ENCODE measurements around the gene AP3S1.
A peak's percentile ranks its signal among the peaks of the same experiment; 100 is the strongest.
"Not testable (repeated sequence)": the region's sequence is repeated elsewhere in the genome, so short reads cannot be mapped to it uniquely, and the experiment has no call there.

The AP3S1 gene

GRCh38 chr5:115841382-115842088 is at the start of gene AP3S1, which contains the start of gene ATG12:
Gene AP3S1, plus strand, starts transcription at chr5:115841935. Its CDS starts 103 bp downstream, at chr5:115842038.
Gene ATG12, minus strand, starts transcription at chr5:115841565. Its CDS starts 13 bp downstream, at chr5:115841552.
- DNase-seq, result peak; percentile 93

DNA sequence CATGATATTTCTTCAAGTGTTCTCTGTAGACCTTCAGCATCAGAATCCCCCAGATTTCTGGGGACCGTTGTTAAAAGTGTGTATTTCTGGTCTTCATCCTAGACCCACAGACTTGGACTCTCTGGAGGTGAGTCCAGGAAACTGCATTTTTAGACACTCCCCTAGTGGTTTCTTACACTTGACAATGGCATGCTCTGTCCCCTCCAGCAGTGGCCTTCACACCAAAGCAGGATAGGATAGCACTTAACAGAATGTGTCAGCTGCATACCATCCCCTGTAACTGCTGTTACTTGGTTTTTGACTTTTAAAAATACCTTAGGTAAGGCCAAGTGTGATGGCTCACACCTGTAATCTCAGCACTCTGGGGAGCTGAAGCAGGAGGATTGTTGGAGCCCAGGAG is 46.0 kb upstream of the AP3S1 start:
- DNase-seq, result no peak

DNA sequence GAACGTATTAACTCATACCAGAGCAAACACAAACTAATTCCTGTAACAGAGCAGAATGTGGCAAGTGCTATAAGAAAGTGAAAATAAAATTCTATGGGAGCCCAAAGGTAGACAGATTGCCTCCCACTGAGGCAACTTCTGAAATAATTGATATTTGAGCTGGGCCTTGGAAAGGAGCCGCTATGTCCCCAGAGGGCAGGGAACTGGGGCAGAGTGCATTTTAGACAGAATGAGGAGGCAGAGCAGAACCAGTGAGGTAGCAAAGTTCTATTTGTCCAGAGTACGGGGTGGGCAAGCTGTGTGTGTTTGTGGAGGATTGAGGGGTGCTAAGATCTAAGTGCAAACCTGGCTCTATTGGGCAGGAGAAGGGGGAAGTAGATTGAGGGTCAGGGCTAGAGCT is 45.1 kb upstream of the AP3S1 start:
- DNase-seq, result no peak

DNA sequence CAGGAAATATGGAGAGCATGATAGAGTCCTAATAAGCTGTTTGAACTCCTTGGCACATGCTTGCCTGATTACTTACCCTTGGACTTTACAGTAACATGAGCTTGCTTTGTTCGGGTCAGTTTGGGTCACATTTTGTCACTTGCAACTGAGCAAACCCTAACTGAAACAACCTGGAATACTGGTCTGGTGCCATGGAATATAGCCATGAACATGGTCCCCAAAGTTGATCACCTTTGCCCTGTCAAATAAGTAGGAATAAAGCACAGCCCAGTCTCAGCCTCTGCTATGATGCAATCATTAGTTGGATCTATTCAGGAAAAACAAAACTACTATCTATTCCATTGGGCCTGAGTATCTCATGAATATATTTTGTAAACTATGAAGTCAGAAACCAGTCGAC is 43.5 kb upstream of the AP3S1 start:
- DNase-seq, result no peak

GRCh38 chr5:115800108-115800507 is 41.6 kb upstream of the AP3S1 start:
- no peak for DNase-seq

- no peak for DNase-seq
Measured at GRCh38 chr5:115801152-115801551, 40.6 kb upstream of the AP3S1 start.

DNA sequence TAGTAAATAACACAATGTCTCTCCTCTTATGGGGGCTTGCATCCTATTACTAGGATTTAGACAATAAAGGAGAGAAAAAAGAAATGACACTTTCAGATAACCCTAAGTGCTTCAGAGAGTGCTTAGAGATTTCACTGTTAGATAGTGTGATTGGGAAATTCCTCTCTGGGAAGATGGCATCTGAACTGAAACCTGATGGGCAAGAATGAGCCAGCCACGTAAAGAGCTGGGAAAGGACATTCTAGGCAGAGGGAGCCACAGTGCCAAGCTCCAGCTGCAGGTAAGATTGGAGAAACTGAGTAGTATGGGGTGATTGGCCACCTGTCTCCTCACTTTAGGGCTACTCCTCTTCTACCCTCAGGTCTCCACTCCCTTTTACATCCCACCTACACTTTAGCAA is 39.8 kb upstream of the AP3S1 start:
- DNase-seq, result no peak

- no peak for DNase-seq
Measured at GRCh38 chr5:115806986-115807653, 34.6 kb upstream of the AP3S1 start.

- DNase-seq, result no peak
Measured at GRCh38 chr5:115807654-115808052, 34.1 kb upstream of the AP3S1 start.

DNA sequence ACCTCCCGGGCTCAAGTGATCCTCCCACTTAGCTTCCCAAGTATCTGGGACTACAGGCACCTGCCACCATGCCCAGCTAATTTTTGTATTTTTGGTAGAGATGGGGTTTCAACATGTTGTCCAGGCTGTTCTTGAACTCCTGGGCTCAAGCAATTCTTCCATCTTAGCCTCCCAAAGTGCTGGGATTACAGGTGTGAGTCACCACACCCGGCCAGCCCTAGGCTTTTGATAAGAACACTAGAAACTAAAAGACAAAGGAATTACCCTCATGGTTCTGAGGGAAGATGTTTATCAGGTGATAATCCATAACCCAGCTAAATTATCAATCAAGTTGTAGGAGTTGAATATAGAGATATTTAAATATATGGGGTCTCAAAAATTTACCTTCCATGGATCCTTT is 33.7 kb upstream of the AP3S1 start:
- not testable (repeated sequence) for DNase-seq

GRCh38 chr5:115809946-115810345 is 31.8 kb upstream of the AP3S1 start:
- no peak for DNase-seq

GRCh38 chr5:115810761-115811160 is 31.0 kb upstream of the AP3S1 start:
- no peak for DNase-seq

- DNase-seq, result no peak
Measured at GRCh38 chr5:115811406-115811805, 30.3 kb upstream of the AP3S1 start.

DNA sequence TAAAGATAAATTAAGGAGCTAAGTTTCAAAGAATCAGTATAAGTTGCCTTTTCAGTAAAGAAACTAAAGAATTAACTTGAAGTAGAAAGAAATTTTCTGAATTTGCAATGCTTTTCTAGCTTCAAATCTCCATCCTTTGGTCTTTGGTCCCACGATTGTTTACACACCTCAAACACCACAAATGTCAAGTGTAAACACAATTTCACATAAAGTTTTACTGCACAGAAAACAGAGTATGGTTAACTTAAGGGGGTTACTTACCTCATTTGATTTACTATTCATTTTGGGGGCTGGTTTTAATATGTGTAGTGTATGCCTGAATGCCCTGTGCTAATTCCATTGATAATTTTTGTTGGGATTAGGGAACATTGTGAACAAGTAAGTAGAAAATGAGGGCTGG is 29.4 kb upstream of the AP3S1 start:
- no peak for DNase-seq

- DNase-seq, result no peak
Measured at GRCh38 chr5:115813719-115814118, 28.0 kb upstream of the AP3S1 start.

GRCh38 chr5:115815006-115815692 is 26.6 kb upstream of the AP3S1 start:
- no peak for DNase-seq

DNA sequence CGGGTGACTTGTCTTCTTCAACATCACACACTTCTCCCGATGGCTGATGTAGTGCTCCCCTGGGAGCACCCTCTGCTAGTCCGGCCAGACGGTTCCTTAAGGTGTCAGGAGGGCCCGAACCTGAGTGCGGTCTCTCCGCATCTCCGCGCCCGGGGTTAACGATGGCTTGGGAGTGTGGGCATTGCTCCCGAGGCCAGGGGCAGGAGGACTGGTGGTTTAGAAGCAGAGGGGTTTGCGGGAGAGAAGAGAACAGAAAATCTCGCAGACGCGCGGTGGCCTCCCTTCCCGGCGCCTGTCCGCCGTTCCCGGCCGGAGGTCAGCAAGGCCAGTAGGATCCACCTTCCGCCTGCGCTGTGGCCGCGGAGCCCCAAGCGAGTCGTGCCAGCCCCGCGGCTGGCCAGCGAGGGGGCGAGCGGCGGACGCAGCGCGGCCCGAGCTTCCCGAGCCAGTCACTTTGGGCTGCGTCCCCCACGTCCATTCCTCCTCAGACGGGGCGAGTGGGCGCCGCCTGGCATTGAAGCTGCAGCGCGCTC is 26.0 kb upstream of the AP3S1 start:
- no peak for DNase-seq

GRCh38 chr5:115816226-115817081 is 25.3 kb upstream of the AP3S1 start, which contains the start of gene CDO1:
Gene CDO1, minus strand, starts transcription at chr5:115816659. Its CDS starts 262 bp downstream, at chr5:115816397.
- no peak for DNase-seq

DNA sequence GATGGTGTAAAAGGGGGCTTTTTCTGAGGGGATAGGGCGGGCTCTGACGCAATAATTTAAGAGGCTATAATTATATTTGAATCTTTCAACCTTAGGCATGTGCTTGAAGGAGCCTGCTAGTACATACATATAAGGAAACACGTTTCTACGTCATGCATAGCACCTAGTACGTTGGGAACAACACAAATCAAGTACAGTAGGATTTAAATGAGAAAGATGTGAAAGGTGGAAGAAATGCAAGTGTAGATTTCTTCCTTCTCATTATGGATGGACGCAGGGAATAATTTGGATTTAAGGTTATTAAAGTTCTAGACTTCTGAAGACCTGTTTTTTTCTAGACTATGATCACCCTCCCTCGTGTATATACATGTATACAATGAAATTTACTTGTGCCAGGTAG is 24.3 kb upstream of the AP3S1 start:
- no peak for DNase-seq

DNA sequence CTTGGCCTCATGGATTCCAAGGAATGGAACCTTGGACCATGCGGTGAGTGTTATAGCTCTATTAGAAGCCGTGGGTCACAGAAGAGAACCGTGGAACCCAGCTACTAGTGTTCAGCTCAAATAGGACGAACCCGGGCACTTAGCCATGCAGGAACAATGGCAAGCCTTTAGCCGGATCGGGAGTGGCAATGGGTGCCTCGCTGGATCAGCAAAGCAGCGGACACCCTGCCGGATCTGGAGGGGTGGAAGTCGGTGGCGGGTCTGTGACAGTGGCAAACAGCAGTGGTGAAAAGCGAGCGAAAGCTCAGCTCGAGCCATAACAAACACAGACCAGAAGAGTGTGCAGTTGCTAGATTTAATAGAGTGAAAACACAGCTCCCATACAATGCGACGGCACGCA is 22.9 kb upstream of the AP3S1 start:
- DNase-seq, result no peak

GRCh38 chr5:115820846-115821245 is 20.9 kb upstream of the AP3S1 start:
- no peak for DNase-seq

- not testable (repeated sequence) for DNase-seq
Measured at GRCh38 chr5:115824983-115825382, 16.8 kb upstream of the AP3S1 start.

DNA sequence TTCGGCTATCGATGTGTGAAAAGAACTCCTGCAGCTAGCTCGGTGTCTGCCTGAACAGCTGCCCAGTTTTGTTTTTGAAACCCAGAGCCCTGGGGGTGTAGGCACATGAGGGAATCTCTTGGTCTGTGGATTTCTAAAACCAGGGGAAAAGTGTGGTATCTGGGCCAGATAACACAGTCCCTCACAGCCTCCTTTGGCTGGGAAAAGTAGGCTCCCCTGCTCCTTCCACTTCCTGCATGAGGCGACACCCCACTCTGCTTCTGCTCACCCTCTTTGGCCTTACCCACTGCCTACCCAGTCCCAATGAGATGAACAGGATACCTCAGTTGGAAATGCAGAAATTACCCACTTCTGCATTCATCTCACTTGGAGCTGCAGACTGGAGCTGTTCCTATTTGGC is 15.8 kb upstream of the AP3S1 start:
- DNase-seq, result no peak
